ENCODE data around the gene FOXP1.
"Not testable (repeated sequence)": the region's sequence is repeated elsewhere in the genome, so short reads cannot be mapped to it uniquely, and the experiment has no call there.

FOXP1 gene

GRCh38 chr3:70981231-70981880, 602.2 kb downstream of the FOXP1 start:
- no peak for DNase-seq

GRCh38 chr3:70980646-70981170, 602.8 kb downstream of the FOXP1 start:
- DNase-seq: no peak

- DNase-seq: no peak
Measured at GRCh38 chr3:70979983-70980645, 603.4 kb downstream of the FOXP1 start.

- no peak for DNase-seq
Measured at GRCh38 chr3:70977712-70978111, 605.8 kb downstream of the FOXP1 start.

DNA sequence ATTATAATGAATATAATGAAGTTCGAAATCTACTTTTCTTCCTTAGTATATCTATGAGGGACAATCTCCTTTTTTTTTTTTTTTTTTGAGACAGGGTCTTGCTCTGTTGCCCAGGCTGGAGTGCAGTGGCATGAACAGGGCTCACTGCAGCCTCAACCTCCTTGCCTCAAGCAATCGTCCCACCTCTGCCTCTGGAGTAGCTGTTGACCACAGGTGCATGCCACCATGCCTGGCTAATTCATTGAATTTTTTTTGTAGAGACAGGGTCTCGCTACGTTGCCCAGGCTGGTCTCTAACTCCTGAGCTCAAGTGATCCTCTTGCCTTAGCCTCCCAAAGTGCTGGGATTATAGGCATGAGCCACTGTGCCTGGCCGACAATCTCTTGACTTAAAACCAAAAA, 607.5 kb downstream of the FOXP1 start:
- not testable (repeated sequence) for DNase-seq

DNA sequence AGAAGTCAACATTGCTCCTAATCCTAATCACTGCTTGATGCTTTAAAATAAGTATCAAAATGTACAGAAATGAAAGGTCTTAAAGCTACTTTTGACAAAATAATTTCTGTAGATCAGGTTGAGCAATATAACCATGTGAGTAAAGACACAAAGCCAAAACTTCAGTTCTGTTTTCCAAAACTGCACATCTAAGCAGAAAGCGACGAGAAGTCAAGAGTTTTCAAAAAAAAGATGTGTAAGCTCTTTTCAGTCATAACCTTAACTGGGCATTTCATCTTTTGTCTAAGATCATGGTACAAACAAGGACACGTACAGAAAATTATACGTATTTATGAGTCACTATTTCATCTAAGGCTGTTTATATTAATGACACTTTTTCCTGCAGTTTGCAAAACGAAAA, 608.8 kb downstream of the FOXP1 start:
- DNase-seq: no peak

- no peak for DNase-seq
Measured at GRCh38 chr3:70973558-70973957, 610.0 kb downstream of the FOXP1 start.

DNA sequence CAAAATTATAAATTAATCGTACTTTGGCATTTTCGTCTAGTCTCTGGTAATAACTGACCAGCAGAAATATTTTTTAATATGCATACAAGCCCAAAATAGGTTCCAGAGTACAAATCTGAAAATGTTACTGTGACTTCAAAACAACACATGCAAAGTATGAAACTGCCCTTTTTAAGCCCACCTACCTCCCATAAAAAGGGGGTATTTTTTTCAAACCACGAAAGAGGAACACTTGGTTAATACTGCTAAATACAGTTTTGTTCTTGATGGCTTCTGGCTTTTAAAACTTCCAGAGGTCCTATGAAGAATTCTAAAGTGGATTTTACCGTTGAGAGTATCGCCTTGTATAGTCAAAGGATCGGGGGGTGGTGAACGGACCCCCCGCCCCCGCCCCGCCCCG, 610.7 kb downstream of the FOXP1 start:
- no peak for DNase-seq

- no peak for DNase-seq
Measured at GRCh38 chr3:70970952-70971351, 612.6 kb downstream of the FOXP1 start.

GRCh38 chr3:70970171-70970570, 613.4 kb downstream of the FOXP1 start:
- no peak for DNase-seq

DNA sequence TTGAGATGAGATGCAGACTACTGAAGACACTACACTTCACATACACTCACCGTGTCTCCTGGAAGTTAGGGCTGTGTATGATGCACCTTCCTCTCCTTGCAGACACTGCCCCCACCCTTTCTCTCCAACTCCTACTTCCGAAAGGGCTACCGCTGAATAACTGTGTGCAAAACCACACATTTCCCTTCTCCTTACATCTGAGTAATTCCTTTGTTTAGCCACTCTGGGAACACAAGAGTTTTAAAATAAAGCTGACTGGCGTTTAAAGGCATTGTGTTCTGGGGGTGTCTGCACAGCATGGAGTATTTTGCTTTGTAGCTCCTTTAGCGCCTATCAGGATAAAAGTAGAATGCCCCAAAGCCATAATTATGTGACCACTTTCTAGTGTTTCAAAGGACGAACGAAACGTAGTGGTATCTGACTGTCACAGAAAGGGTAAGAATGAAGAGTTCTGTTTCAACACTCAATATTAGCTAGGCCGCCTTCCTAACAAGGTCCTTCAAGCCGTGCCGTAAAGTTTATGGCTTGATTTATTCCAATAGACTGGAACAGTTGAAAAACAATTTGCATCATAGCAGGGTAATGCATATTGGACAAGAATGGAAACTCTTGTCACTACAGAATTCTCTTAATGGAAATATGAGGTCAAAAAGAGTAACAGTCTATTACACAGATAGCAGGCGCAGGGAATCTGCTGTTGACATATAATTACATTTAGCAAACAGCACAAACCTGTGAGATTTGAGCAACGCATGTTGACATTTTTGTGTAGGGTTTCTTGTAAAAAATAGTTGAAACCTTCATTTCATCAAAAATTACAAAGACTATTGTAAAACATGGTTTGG, 619.9 kb downstream of the FOXP1 start:
- DNase-seq: no peak

GRCh38 chr3:70959506-70960291, 623.8 kb downstream of the FOXP1 start:
- no peak for DNase-seq

DNA sequence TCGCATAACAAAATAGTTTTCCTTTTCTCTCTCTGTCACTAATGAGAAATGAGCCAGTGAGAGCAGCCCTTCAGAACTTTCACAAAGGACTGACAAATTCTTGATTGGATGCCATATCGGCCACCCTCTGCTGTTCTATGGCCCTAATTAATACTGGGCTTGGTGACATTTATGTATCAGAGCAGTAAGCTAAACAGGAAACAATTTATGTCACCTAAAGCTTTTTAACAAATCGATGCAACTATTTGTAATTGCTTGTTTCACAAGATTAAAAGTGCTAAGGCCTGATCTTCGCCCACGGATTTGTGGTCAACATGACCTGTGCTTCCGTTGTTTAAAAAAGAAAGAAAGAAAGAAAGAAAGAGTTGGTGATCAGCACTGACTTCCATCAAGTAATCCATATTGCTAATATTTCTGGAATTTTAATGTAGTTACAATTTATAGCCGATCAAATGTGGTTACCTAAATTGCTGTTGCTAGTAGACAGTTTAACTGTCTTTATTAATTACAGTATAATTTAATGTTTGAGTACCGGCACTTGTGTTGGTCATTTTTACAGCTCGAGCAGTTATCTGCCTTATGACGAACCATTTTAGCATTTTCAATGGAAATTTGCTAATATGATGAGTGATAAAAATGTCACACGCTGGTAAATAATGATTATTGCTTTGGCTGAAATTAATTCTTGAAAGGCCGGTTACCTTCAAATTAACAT, 631.3 kb downstream of the FOXP1 start:
- DNase-seq: no peak

- no peak for DNase-seq
Measured at GRCh38 chr3:70951316-70951715, 632.2 kb downstream of the FOXP1 start.

DNA sequence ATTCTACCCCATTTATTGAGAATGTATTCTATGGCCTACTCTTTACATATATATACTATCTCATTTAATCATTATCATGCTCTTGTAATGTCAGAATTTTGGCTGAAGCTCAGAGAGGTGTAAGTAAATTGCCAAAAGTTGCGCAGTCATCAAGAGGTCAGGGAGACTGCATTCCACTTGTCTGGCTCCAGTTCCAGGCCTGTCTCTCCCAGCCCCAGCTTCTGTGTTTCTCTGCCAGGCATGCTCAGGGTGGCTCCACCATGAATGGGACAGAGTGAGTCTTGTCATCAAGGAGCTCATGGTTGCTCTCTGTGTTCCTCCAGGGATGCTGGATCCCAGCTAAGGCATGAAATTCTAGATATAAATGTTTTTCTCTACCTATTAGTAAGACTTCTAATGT, 635.9 kb downstream of the FOXP1 start:
- DNase-seq: no peak

DNA sequence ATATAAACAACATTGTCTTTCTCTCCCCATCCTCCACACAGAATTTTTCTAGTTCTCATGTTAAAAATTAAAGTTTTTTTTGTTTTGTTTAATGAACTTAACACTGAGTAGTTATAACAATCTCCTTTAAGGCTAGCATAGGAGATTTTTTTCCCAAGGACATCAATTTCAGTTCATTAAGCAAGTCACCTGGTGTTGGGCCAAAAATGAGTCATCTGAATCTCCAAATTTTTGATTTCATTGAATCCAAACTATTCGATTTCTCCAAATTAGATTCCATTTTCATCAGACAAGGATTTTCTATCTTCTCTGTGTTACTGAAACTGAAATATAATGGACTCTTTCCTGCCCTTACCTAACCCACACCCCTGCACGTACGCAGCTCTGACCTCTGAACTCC, 639.6 kb downstream of the FOXP1 start:
- DNase-seq: no peak

DNA sequence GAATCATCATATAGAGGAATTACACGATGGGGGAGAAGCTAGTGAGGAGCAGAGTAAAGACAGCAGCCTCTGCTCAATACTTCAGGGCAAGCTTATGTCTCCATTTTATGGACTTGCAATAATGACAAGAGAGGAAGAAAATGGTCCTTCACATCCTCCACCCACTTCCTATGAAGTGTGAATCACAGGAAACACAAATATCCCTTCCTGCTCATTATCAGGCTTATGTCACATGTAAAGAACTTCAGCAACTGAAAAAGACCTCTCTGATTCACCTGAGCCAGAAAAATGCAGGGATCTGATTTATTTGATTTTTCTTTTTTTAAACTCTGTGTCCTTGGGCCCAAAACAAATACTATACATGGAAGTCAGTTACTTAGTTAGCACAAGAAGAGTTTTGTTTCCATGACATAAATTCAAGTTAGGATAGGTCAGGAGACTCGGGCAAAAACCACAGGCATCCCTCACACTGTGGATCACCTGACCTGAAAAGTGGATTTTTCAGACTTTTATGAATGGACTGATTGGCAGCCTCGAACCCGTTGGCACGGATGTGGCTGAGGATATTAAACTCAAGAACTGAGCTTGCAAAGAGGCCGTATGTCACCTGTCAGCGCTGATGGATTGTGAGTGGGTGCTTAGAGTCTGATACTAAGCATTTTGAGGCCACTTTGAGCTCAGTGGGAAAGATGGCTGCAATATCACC, 650.3 kb downstream of the FOXP1 start:
- DNase-seq: no peak

DNA sequence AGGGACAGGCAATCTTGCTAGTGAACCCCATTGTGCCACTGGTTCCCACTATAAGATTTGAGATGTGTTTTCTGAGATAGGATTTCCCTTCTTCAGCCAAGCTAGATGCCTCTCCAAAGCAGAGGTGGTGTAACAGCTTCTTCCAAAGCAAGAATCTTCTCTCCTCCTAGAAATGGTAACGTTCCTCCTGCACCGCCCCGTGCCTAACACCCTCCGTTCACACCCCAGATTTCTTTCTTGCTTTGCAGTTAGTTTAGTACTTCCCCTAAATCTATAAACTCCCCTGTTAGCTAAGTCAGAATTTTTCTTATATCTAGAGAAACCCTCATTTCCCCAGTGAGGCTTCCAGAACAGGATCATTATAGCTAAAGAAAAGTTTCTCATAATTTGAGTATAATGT, 653.5 kb downstream of the FOXP1 start:
- DNase-seq: no peak

DNA sequence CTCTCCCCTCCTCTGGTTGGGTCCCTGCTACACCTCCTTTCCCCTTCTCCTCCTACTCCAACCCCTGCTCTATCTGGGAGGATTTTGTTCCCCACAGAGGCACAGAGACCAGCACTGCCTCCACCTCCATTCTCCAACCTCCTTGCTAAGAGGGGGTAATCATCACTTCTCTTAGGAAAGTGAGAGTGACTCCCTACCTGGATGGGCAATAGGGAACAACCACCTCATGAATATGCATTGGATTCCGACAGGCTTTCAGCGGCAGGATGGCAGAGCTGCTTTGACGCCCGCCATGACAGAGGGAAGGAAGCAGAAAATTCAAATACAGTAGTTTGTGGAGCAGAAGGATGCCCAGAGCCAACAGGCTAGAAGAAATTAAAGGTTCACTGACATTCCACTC, 656.3 kb downstream of the FOXP1 start:
- DNase-seq: no peak

GRCh38 chr3:70926835-70927234, 656.7 kb downstream of the FOXP1 start:
- DNase-seq: no peak

GRCh38 chr3:70919661-70920060, 663.9 kb downstream of the FOXP1 start:
- no peak for DNase-seq

DNA sequence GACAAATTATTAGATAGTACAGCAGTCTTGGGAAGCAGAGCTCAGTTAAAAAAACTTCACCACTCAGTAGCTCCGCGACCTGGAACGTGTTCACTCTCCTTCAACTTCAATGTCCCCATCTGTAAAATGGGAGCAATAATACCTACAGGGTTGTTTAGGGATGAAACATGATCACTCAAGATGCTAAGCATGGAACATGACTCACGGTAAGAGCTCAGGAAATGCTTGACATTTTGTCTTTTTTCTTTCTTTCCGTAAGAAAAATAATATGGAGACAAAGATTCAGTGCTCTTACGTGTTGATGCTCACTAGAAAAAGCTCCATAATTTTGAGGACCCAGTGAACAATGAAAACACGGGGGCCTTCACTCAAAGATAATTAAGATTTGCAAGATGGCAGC, 664.4 kb downstream of the FOXP1 start:
- DNase-seq: no peak
